ENCODE measurements around the gene PPP6R2. TPM values are rescaled to one million over a fixed set of nuclear protein-coding genes. Genes with fewer than 3 reads are reported as not detected.

Gene PPP6R2
- total RNA-seq, 4 donors from 2014 or later, result 35.6 to 50.8 (median 45.6) TPM

- intact Hi-C loops (cut with DNase I), result no loop called here
- no peak for DNase-seq
- 89 to 99% methylated on average over 11 to 24 of the region's 31 CpGs for WGBS, 2 donors
- Histone ChIP-seq H3K4me3 (no peak overlapping the region), H3K4me1 (peaks cover 0 to 11% (median 0%) of the 10 kb centered on the region in 3 donors), H3K27me3 (no peaks in the 10 kb centered on the region), H3K27ac (no peak overlapping the region), H3K9me3 (no peaks in the 10 kb centered on the region), H3K36me3 (peaks cover 34 to 93% (median 39%) of the 10 kb centered on the region in 3 donors)
- TF ChIP-seq POLR2A (IDR thresholded peaks at IDR 0.05), result no peak
- TF ChIP-seq, protein P1, sequence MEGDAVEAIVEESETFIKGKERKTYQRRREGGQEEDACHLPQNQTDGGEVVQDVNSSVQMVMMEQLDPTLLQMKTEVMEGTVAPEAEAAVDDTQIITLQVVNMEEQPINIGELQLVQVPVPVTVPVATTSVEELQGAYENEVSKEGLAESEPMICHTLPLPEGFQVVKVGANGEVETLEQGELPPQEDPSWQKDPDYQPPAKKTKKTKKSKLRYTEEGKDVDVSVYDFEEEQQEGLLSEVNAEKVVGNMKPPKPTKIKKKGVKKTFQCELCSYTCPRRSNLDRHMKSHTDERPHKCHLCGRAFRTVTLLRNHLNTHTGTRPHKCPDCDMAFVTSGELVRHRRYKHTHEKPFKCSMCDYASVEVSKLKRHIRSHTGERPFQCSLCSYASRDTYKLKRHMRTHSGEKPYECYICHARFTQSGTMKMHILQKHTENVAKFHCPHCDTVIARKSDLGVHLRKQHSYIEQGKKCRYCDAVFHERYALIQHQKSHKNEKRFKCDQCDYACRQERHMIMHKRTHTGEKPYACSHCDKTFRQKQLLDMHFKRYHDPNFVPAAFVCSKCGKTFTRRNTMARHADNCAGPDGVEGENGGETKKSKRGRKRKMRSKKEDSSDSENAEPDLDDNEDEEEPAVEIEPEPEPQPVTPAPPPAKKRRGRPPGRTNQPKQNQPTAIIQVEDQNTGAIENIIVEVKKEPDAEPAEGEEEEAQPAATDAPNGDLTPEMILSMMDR (IDR thresholded peaks at IDR 0.05), result no peak
Measured at GRCh38 chr22:50414476-50415248, 71.5 kb downstream of the PPP6R2 start.

GRCh38 chr22:50415426-50415825 lies 72.3 kb downstream of the PPP6R2 start:
- H3K36me3 ChIP-seq, result peaks cover 42 to 93% (median 45%) of the 10 kb centered on the region in 3 donors
- WGBS, 2 donors, result 92 to 96% methylated on average over 9 to 11 of the region's 12 CpGs
- intact Hi-C loops (cut with DNase I), result no loop called here
- no peak overlapping the region for H3K27ac ChIP-seq
- H3K27me3 ChIP-seq, result no peaks in the 10 kb centered on the region
- no peaks in the 10 kb centered on the region for H3K9me3 ChIP-seq
- peaks cover 0 to 11% (median 0%) of the 10 kb centered on the region in 3 donors for H3K4me1 ChIP-seq
- no peak for DNase-seq
- TF ChIP-seq, protein P1 (IDR thresholded peaks at IDR 0.05), result no peak
- TF ChIP-seq POLR2A (IDR thresholded peaks at IDR 0.05), result no peak
- H3K4me3 ChIP-seq, result no peak overlapping the region

DNA sequence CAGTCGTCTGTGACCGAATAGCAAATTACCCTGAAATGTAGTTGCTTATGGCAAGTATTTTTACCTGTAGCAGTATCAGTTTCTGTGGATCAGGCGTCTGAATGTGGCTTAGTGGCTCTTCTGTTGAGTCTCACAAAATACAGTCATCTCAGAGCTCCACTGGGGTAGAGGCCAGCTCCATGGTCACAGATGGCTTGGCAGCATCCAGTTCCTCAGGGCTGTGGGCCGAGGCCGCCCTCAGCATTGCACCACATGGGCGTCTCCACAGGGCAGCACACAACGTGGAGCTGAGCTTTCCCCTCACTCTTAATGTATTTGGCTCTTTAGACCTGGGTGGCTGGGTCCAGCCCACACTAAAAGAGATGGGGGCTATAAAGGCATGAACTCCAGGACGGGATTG lies 73.9 kb downstream of the PPP6R2 start:
- Histone ChIP-seq H3K27ac (no peak overlapping the region), H3K9me3 (no peaks in the 10 kb centered on the region), H3K36me3 (peaks cover 47 to 94% (median 55%) of the 10 kb centered on the region in 3 donors), H3K4me3 (no peak overlapping the region), H3K27me3 (no peaks in the 10 kb centered on the region), H3K4me1 (peaks cover 0 to 4% (median 0%) of the 10 kb centered on the region in 3 donors)
- 91 to 93% methylated on average over 4 to 6 of the region's 8 CpGs for WGBS, 2 donors
- intact Hi-C loops (cut with DNase I), result no loop called here
- TF ChIP-seq, protein P1 (IDR thresholded peaks at IDR 0.05), result no peak
- TF ChIP-seq POLR2A (IDR thresholded peaks at IDR 0.05), result no peak
- no peak for DNase-seq

DNA sequence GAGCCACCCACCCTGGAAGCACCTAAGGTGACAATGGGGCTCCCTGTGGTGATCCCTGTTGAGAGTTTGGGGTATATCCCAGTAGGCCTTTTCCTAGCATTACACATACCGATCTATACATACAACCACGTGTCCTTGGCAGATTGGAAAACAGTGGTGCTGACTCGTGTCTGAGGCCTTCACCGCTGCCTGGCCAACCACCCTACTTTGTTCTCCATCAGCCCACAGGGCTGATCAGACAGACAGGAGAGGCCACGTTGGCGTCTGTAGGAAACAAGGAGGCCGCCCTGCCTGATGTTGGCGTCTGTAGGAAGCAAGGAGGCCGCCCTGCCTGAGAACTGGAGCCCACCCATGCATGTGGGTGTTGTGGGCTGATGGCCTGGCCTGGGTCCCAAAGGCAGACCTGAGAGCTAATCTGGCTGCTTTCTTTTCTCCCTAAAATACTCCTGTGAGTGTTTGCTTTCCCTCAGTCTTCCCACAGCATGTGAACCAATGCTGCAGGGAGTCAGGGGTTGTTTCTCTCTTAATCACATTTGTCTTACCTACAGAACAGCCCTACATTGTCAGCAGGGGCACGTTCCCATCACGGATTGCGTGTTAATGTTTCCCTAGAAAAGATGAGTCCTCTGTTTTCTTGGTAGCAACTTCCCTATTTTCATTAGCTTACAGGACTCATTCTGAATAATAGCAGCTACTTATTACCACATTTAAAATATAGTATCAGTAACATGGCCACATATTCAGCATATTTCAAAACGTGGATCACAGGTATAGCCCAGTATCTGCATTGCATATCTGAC lies 74.5 kb downstream of the PPP6R2 start:
- H3K27me3 ChIP-seq, result no peaks in the 10 kb centered on the region
- no peaks in the 10 kb centered on the region for H3K9me3 ChIP-seq
- no peak overlapping the region for H3K4me3 ChIP-seq
- WGBS, 2 donors, result 85 to 92% methylated on average over 11 of the region's 13 CpGs
- H3K4me1 ChIP-seq, result no peaks in the 10 kb centered on the region
- TF ChIP-seq, protein P1 (IDR thresholded peaks at IDR 0.05), result no peak
- TF ChIP-seq POLR2A (IDR thresholded peaks at IDR 0.05), result no peak
- intact Hi-C loops (cut with DNase I), result no loop called here
- DNase-seq, result no peak
- H3K27ac ChIP-seq, result no peak overlapping the region
- H3K36me3 ChIP-seq, result peaks cover 47 to 100% (median 62%) of the 10 kb centered on the region in 3 donors

DNA sequence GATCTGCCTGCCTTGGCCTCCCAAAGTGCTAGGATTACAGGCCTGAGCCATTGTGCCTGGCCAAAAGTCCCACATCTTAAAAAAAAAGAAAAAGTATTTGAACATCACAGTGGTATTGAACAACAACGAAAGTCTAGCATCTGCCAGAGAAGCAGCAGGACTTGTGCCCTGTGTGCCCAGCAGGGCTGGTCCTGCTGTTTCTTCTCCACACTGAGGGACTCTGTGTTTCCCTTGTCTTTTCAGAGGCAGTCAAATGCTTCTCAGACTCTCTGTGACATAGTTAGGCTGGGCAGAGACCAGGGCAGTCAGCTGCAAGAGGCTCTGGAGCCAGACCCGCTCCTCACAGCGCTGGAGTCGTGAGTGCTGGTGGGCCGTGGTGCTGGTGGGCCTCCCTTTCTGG lies 75.5 kb downstream of the PPP6R2 start:
- TF ChIP-seq, protein P1 (IDR thresholded peaks at IDR 0.05), result no peak
- no peak for TF ChIP-seq POLR2A (IDR thresholded peaks at IDR 0.05)
- H3K4me1 ChIP-seq, result no peaks in the 10 kb centered on the region
- no peak for DNase-seq
- H3K27ac ChIP-seq, result no peak overlapping the region
- H3K4me3 ChIP-seq, result no peak overlapping the region
- peaks cover 57 to 100% (median 72%) of the 10 kb centered on the region in 3 donors for H3K36me3 ChIP-seq
- intact Hi-C loops (cut with DNase I), result no loop called here
- whole genome bisulfite sequencing, 2 donors, result 90 to 97% methylated on average over 2 to 5 of the region's 5 CpGs
- H3K27me3 ChIP-seq, result no peaks in the 10 kb centered on the region
- no peaks in the 10 kb centered on the region for H3K9me3 ChIP-seq
